Measurements from ENCODE around the gene CDH22. TPM values are rescaled to one million over a fixed set of nuclear protein-coding genes. Genes with fewer than 3 reads are reported as not detected.

Gene CDH22
- total RNA-seq, 1 donor from 2014 or later = 1.3 TPM

GRCh38 chr20:46253391-46253790 is 54.9 kb downstream of the CDH22 start:
- Mint-ChIP-seq H3K27ac (no peak overlapping the region), H3K4me1 (ENCODE audit: unreplicated experiment) (no peaks in the 10 kb centered on the region), H3K27me3 (peaks cover 58% of the 10 kb centered on the region), H3K9me3 (no peaks in the 10 kb centered on the region), H3K4me3 (no peak overlapping the region), H3K36me3 (no peaks in the 10 kb centered on the region)
- peak; percentile 42 for TF ChIP-seq CTCF (conservative IDR thresholded peaks at IDR 0.05)
- no peak for DNase-seq (ENCODE audit: extremely low spot score, unreplicated experiment)

GRCh38 chr20:46252352-46253091 is 55.8 kb downstream of the CDH22 start:
- DNase-seq (ENCODE audit: extremely low spot score, unreplicated experiment) = no peak
- no peaks in the 10 kb centered on the region for H3K4me1 Mint-ChIP-seq (ENCODE audit: unreplicated experiment)
- H3K36me3 Mint-ChIP-seq = no peaks in the 10 kb centered on the region
- H3K27ac Mint-ChIP-seq = no peak overlapping the region
- no peaks in the 10 kb centered on the region for H3K9me3 Mint-ChIP-seq
- peaks cover 67% of the 10 kb centered on the region for H3K27me3 Mint-ChIP-seq
- TF ChIP-seq CTCF (conservative IDR thresholded peaks at IDR 0.05) = no peak
- H3K4me3 Mint-ChIP-seq = peak overlapping the region; percentile 10

GRCh38 chr20:46251211-46251673 is 57.1 kb downstream of the CDH22 start:
- Mint-ChIP-seq H3K36me3 (no peaks in the 10 kb centered on the region), H3K4me1 (ENCODE audit: unreplicated experiment) (no peaks in the 10 kb centered on the region), H3K9me3 (no peaks in the 10 kb centered on the region), H3K4me3 (no peak overlapping the region), H3K27me3 (peaks cover 80% of the 10 kb centered on the region), H3K27ac (no peak overlapping the region)
- no peak for DNase-seq (ENCODE audit: extremely low spot score, unreplicated experiment)
- TF ChIP-seq CTCF (conservative IDR thresholded peaks at IDR 0.05) = no peak

- Mint-ChIP-seq H3K36me3 (no peaks in the 10 kb centered on the region), H3K27ac (no peak overlapping the region), H3K27me3 (peaks cover 84% of the 10 kb centered on the region), H3K4me1 (ENCODE audit: unreplicated experiment) (no peaks in the 10 kb centered on the region), H3K4me3 (no peak overlapping the region), H3K9me3 (no peaks in the 10 kb centered on the region)
- DNase-seq (ENCODE audit: extremely low spot score, unreplicated experiment) = no peak
- TF ChIP-seq CTCF (conservative IDR thresholded peaks at IDR 0.05) = no peak
Observed at GRCh38 chr20:46250772-46251171, 57.5 kb downstream of the CDH22 start.

GRCh38 chr20:46249671-46250070 is 58.6 kb downstream of the CDH22 start:
- H3K27ac Mint-ChIP-seq = no peak overlapping the region
- H3K4me3 Mint-ChIP-seq = no peak overlapping the region
- no peak for DNase-seq (ENCODE audit: extremely low spot score, unreplicated experiment)
- no peaks in the 10 kb centered on the region for H3K9me3 Mint-ChIP-seq
- no peak for TF ChIP-seq CTCF (conservative IDR thresholded peaks at IDR 0.05)
- no peaks in the 10 kb centered on the region for H3K4me1 Mint-ChIP-seq (ENCODE audit: unreplicated experiment)
- peaks cover 94% of the 10 kb centered on the region for H3K27me3 Mint-ChIP-seq
- no peaks in the 10 kb centered on the region for H3K36me3 Mint-ChIP-seq

Measured in type B pancreatic cell (in vitro differentiated cells).